ENCODE measurements around the gene TNN. TPM values are rescaled to one million over a fixed set of nuclear protein-coding genes. Genes with fewer than 3 reads are reported as not detected.

TNN gene
- total and polyA plus RNA-seq, 8 donors, result 0.38 to 2.5 (median 1.9) TPM; not detected in 1

DNA sequence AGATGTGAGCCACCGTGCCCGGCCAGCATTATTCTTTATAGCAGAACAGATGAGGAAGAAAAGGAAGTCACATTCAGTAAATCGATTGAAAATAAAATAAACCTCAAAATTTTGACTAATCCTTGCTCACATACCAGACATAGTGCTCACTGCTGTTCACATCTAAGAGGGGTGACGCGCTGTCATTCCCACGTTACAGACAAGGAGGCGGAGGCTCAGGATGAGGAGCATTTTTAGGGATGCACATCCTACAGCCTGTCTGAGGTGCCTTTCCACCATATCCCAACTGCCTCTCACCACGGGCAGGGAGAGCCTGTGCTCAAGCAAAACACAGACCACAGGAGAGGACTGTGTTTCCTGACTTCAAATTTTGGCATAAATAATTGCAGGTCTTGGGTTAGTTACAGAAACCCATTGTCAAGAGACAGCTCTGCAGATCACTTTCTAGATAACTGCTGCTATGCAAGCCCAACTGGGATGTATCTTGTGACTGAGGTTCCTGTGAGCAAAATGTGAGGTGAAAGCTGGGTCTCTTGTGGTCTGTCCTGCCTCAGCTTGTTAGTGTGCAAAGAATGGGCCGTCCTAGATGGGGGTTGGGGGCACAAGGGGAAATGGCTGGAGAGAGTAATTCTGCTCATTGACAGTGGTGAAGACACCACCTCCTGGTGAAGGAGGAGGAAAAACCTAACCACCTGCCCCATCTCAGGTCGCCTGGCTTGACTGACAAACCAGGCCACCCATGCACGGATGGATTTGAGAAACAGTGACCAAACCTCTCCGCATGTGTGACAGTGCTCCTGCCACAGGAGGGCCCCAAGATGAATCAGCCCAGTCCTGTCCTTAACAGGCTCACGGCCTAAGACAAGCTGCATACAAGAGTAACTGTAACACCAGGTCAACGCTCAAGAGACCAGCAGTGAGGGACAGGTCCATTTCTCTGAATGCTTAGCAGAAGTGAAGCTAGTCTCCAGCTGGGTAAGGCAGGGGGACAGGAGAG lies 8.2 kb downstream of the TNN start:
- no peaks in the 10 kb centered on the region for H3K27me3 ChIP-seq
- no peaks in the 10 kb centered on the region for H3K9me3 ChIP-seq
- TF ChIP-seq, protein P1, sequence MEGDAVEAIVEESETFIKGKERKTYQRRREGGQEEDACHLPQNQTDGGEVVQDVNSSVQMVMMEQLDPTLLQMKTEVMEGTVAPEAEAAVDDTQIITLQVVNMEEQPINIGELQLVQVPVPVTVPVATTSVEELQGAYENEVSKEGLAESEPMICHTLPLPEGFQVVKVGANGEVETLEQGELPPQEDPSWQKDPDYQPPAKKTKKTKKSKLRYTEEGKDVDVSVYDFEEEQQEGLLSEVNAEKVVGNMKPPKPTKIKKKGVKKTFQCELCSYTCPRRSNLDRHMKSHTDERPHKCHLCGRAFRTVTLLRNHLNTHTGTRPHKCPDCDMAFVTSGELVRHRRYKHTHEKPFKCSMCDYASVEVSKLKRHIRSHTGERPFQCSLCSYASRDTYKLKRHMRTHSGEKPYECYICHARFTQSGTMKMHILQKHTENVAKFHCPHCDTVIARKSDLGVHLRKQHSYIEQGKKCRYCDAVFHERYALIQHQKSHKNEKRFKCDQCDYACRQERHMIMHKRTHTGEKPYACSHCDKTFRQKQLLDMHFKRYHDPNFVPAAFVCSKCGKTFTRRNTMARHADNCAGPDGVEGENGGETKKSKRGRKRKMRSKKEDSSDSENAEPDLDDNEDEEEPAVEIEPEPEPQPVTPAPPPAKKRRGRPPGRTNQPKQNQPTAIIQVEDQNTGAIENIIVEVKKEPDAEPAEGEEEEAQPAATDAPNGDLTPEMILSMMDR (IDR thresholded peaks at IDR 0.05), result no peak
- peaks cover 0 to 14% of the 10 kb centered on the region in 2 donors for H3K4me1 ChIP-seq
- no peaks in the 10 kb centered on the region for H3K36me3 ChIP-seq
- intact Hi-C loops (cut with DNase I), result no loop called here
- no peak for DNase-seq
- no peak for ATAC-seq
- H3K4me3 ChIP-seq, result no peak overlapping the region
- H3K27ac ChIP-seq, result no peak overlapping the region

DNA sequence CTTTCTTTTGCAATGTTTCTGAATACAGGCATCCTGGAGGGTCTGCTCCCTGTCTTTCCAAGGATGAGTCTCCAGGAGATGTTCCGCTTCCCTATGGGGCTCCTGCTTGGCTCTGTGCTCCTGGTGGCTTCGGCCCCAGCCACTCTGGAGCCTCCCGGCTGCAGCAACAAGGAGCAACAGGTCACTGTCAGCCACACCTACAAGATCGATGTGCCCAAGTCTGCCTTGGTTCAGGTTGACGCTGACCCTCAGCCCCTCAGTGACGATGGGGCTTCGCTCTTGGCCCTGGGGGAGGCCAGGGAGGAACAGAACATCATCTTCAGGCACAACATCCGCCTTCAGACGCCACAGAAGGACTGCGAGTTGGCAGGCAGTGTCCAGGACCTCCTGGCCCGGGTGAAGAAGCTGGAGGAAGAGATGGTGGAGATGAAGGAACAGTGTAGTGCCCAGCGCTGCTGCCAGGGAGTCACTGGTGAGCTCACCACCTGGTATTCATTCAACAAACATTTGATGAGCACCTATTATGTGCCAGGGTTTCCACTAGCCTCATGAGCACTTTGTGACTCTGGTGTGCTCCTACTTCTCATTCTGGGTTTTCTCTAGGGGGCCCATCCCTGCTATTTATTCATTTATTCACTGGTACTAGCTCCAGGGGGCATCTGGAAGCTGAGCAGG lies 9.9 kb downstream of the TNN start:
- no peak for DNase-seq
- H3K9me3 ChIP-seq, result no peaks in the 10 kb centered on the region
- H3K4me1 ChIP-seq, result peaks cover 0 to 7% of the 10 kb centered on the region in 2 donors
- no peak overlapping the region for H3K4me3 ChIP-seq
- intact Hi-C loops (cut with DNase I), result no loop called here
- TF ChIP-seq, protein P1 (IDR thresholded peaks at IDR 0.05), result no peak
- H3K36me3 ChIP-seq, result no peaks in the 10 kb centered on the region
- no peak for ATAC-seq
- H3K27me3 ChIP-seq, result no peaks in the 10 kb centered on the region
- H3K27ac ChIP-seq, result no peak overlapping the region

DNA sequence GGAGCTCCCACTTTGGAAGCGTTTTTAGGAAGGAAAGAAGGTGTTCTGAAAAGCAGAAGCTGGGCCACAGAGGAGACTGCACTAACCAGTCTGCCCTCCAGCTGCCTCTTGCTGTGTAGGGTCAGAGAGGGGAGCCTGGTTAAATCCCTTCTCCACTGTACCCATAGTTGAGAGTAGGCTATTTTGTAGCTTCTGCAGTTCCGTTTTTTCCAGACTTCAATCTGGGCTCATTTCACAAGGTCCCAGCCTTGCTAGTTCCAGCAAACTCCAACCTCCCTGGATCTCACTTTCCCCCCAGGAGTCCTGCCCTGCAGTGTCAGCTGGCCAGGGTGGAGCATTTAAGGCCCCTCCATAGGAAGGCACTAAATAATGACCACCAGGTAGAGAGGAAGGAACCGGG lies 11.0 kb downstream of the TNN start:
- Histone ChIP-seq H3K27ac (no peak overlapping the region), H3K36me3 (no peaks in the 10 kb centered on the region), H3K4me1 (no peaks in the 10 kb centered on the region), H3K4me3 (no peak overlapping the region), H3K9me3 (no peaks in the 10 kb centered on the region), H3K27me3 (no peaks in the 10 kb centered on the region)
- DNase-seq, result no peak
- intact Hi-C loops (cut with DNase I), result no loop called here
- TF ChIP-seq, protein P1 (IDR thresholded peaks at IDR 0.05), result no peak
- no peak for ATAC-seq

DNA sequence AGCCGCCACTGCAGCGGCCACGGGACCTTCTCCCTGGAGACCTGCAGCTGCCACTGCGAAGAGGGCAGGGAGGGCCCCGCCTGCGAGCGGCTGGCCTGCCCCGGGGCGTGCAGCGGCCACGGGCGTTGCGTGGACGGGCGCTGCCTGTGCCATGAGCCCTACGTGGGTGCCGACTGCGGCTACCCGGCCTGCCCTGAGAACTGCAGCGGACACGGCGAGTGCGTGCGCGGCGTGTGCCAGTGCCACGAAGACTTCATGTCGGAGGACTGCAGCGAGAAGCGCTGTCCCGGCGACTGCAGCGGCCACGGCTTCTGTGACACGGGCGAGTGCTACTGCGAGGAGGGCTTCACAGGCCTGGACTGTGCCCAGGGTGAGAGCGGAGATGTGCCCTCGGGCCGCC lies 11.7 kb downstream of the TNN start:
- H3K4me3 ChIP-seq, result no peak overlapping the region
- intact Hi-C loops (cut with DNase I), result no loop called here
- H3K9me3 ChIP-seq, result no peaks in the 10 kb centered on the region
- H3K27me3 ChIP-seq, result no peaks in the 10 kb centered on the region
- no peak for DNase-seq
- no peaks in the 10 kb centered on the region for H3K4me1 ChIP-seq
- TF ChIP-seq, protein P1 (IDR thresholded peaks at IDR 0.05), result no peak
- no peaks in the 10 kb centered on the region for H3K36me3 ChIP-seq
- no peak for ATAC-seq
- no peak overlapping the region for H3K27ac ChIP-seq

DNA sequence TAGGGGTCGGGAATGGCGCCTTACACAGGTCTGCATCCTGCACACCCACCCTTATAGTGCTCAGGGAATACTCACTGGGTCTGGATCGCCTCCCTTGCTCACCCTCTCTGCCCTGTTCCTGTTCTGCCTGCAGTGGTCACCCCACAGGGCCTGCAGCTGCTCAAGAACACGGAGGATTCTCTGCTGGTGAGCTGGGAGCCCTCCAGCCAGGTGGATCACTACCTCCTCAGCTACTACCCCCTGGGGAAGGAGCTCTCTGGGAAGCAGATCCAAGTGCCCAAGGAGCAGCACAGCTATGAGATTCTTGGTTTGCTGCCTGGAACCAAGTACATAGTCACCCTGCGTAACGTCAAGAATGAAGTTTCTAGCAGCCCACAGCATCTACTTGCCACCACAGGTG lies 12.4 kb downstream of the TNN start:
- ATAC-seq (no peak), DNase-seq (no peak)
- Histone ChIP-seq H3K4me3 (no peak overlapping the region), H3K36me3 (no peaks in the 10 kb centered on the region), H3K9me3 (no peaks in the 10 kb centered on the region), H3K4me1 (no peaks in the 10 kb centered on the region), H3K27me3 (no peaks in the 10 kb centered on the region), H3K27ac (no peak overlapping the region)
- intact Hi-C loops (cut with DNase I), result no loop called here
- TF ChIP-seq, protein P1 (IDR thresholded peaks at IDR 0.05), result no peak

Measured in left lung (tissue), 10 donors.